Breast epithelium (tissue), 4 donors: ENCODE results near the gene ADAMTS2. TPM values are rescaled to one million over a fixed set of nuclear protein-coding genes. Genes with fewer than 3 reads are reported as not detected.

Source experiments
- DNase-seq, 2 donors: peaks; one replicate each; pipeline ENCODE4 v3.0.0-alpha.2; 2019; ENCODE audit warnings: low spot score in 2 of 2
- H3K27ac ChIP-seq, 2 donors: fragments of 200-600 bp; sonication (generic) in 1 of 2; one replicate each; pipeline ENCODE4 v1.5.1; 2016 to 2019; ENCODE audit warnings: mild to moderate bottlenecking in 1 of 2
- H3K27me3 ChIP-seq, 2 donors: fragments of 200-600 bp; sonication (generic) in 1 of 2; one replicate each; pipeline versions ENCODE4 v1.5.1 to v1.6.0; 2017 to 2019; ENCODE audit warnings: control low read depth in 1 of 2, mild to moderate bottlenecking in 1 of 2
- H3K36me3 ChIP-seq: fragments of 200-600 bp; one replicate; pipeline ENCODE4 v1.5.1; 2019
- H3K4me1 ChIP-seq, 2 donors: fragments of 200-600 bp; sonication (generic); one replicate each; pipeline ENCODE4 v1.5.1; 2016 to 2019; ENCODE audit warnings: control low read depth in 1 of 2
- H3K4me3 ChIP-seq, 3 donors: fragments of 200-600 bp; sonication (generic); 1 replicate in 2 of 3; 2 replicates in 1 of 3; pipeline ENCODE4 v1.5.1; 2016 to 2019; ENCODE audit warnings: mild to moderate bottlenecking in 3 of 3, moderate library complexity in 2 of 3
- H3K9me3 ChIP-seq, 2 donors: fragments of 200-600 bp; sonication (generic) in 1 of 2; one replicate each; pipeline ENCODE4 v1.5.1; 2016 to 2019; ENCODE audit warnings: control low read depth in 1 of 2
- CTCF ChIP-seq, 3 donors: fragments of 450-650 bp; IDR thresholded peaks; one replicate each; pipeline ENCODE4 v1.5.1; 2016 to 2017; ENCODE audit warnings: antibody characterized with exemption in 3 of 3, mild to moderate bottlenecking in 3 of 3, moderate library complexity in 3 of 3
- POLR2A ChIP-seq: fragments of 450-650 bp; IDR thresholded peaks from one replicate; pipeline ENCODE4 v1.6.1; 2016; ENCODE audit warnings: antibody characterized with exemption, mild to moderate bottlenecking, moderate library complexity
- POLR2AphosphoS5 ChIP-seq, 3 donors: sonication (generic); formaldehyde crosslinking; IDR thresholded peaks; one replicate each; pipeline ENCODE4 v1.6.1; 2017; ENCODE audit warnings: antibody characterized with exemption in 3 of 3
- intact Hi-C: fragments of 100-400 bp; cut with DNase I; formaldehyde crosslinking; loops from one replicate; pipeline ENCODE4 v1.15.1; 2023; ENCODE audit warnings: low total_unique reads
- total RNA-seq, 3 donors: library from RNA; depleted of rRNA; stranded (reverse); fragments of >200 nt; gene quantifications; one replicate each; pipeline ENCODE4 v1.1.0, GENCODE V29; 2016

ADAMTS2 gene
- total RNA-seq, 3 donors from 2014 or later = 11.3 to 51.8 (median 19.7) TPM

GRCh38 chr5:179262126-179262920 is 82.9 kb downstream of the ADAMTS2 start:
- intact Hi-C loops = no loop called here
- Histone ChIP-seq H3K27ac (no peak overlapping the region), H3K27me3 (peaks cover 0 to 9% of the 10 kb centered on the region in 2 donors), H3K36me3 (no peaks in the 10 kb centered on the region), H3K4me1 (peaks cover 0 to 16% of the 10 kb centered on the region in 2 donors), H3K9me3 (no peaks in the 10 kb centered on the region), H3K4me3 (no peak overlapping the region)
- DNase-seq = peak in 1 of 2 donors; percentile 51
- TF ChIP-seq CTCF (IDR thresholded peaks at IDR 0.05) (no peak), POLR2A (no peak), POLR2AphosphoS5 (IDR thresholded peaks at IDR 0.05) (no peak)

- no peak overlapping the region for H3K27ac ChIP-seq
- no peak for TF ChIP-seq CTCF (IDR thresholded peaks at IDR 0.05)
- no peak for TF ChIP-seq POLR2A
- TF ChIP-seq POLR2AphosphoS5 (IDR thresholded peaks at IDR 0.05) = no peak
- H3K36me3 ChIP-seq = no peaks in the 10 kb centered on the region
- intact Hi-C loops = no loop called here
- H3K4me3 ChIP-seq = no peak overlapping the region
- H3K27me3 ChIP-seq = peaks cover 0 to 9% of the 10 kb centered on the region in 2 donors
- DNase-seq = peak; percentile 34 to 35
- no peaks in the 10 kb centered on the region for H3K9me3 ChIP-seq
- peaks cover 0 to 9% of the 10 kb centered on the region in 2 donors for H3K4me1 ChIP-seq
Measured at GRCh38 chr5:179261301-179262125, 83.7 kb downstream of the ADAMTS2 start.

GRCh38 chr5:179260324-179261070 is 84.8 kb downstream of the ADAMTS2 start:
- H3K9me3 ChIP-seq = no peaks in the 10 kb centered on the region
- peak in 1 of 2 donors; percentile 44 for DNase-seq
- H3K4me3 ChIP-seq = no peak overlapping the region
- H3K4me1 ChIP-seq = peaks cover 0 to 5% of the 10 kb centered on the region in 2 donors
- intact Hi-C loops = no loop called here
- H3K27me3 ChIP-seq = peaks cover 0 to 8% of the 10 kb centered on the region in 2 donors
- TF ChIP-seq POLR2A = no peak
- no peak for TF ChIP-seq CTCF (IDR thresholded peaks at IDR 0.05)
- TF ChIP-seq POLR2AphosphoS5 (IDR thresholded peaks at IDR 0.05) = no peak
- no peak overlapping the region for H3K27ac ChIP-seq
- H3K36me3 ChIP-seq = no peaks in the 10 kb centered on the region

- intact Hi-C loops = loop anchor here (5.0 kb wide), 1 partner anchor 597 kb away; the partner anchor contains the start of gene MRNIP
- Histone ChIP-seq H3K4me3 (no peak overlapping the region), H3K27me3 (peaks cover 0 to 4% of the 10 kb centered on the region in 2 donors), H3K27ac (no peak overlapping the region), H3K9me3 (no peaks in the 10 kb centered on the region), H3K36me3 (no peaks in the 10 kb centered on the region), H3K4me1 (no peaks in the 10 kb centered on the region)
- no peak for TF ChIP-seq POLR2AphosphoS5 (IDR thresholded peaks at IDR 0.05)
- no peak for TF ChIP-seq POLR2A
- TF ChIP-seq CTCF (IDR thresholded peaks at IDR 0.05) = no peak
- DNase-seq = peak in 1 of 2 donors; percentile 38
Measured at GRCh38 chr5:179259731-179260323, 85.4 kb downstream of the ADAMTS2 start.
